Fibroblast of mammary gland (primary cell): ENCODE data around the gene LRP11.
"Not testable (repeated sequence)": the region's sequence is repeated elsewhere in the genome, so short reads cannot be mapped to it uniquely, and the experiment has no call there.

Source experiments
- DNase-seq: peaks from one replicate; pipeline ENCODE4 v3.0.0-alpha.2; 2010; ENCODE audit warnings: low read depth
- H3K4me3 ChIP-seq: 2 replicates; pipeline ENCODE4 v1.5.1; 2011; ENCODE audit warnings: low read depth, mild to moderate bottlenecking, low read length, moderate library complexity; ENCODE audit not compliant: control insufficient read depth
- TF ChIP-seq, protein P1 (sequence below): conservative IDR thresholded peaks from 2 replicates; pipeline ENCODE4 v1.5.1; 2011; ENCODE audit warnings: low read depth, low read length, inconsistent platforms; ENCODE audit not compliant: control insufficient read depth, insufficient read depth

Gene LRP11

DNA sequence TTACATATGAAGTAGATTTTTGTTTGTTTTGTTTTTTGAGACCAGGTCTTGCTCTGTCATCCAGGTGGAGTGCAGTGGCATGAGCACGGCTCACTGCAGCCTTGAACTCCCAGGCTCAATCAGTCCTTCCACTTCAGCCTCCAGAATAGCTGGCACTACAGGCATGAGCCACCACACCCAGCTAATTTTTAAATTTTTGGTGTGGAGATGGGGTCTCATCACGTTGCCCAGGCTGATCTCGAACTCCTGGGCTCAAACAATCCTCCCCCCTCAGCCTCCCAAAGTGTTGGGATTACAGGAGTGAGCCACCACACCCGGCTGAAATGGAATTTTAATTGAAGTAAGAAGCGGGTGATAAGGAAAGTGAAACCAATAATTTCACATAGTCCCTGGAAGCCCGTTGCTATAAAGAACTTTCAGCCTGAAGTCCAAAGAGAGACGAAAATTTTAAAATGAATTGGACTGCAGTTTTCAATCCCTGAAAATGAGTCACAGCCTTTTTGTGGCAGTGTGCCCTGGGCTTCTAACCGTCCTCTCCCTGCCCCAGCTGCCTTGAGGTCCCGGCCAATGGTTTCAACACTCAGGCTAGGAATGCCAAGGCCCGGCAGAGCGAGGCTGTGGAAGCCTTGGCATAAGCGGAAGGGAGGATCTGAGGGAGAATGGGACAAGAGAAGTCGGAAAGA, 33.0 kb upstream of the LRP11 start:
- peak; percentile 94 for DNase-seq
- peak overlapping the region; percentile 12 for H3K4me3 ChIP-seq
- TF ChIP-seq, protein P1, sequence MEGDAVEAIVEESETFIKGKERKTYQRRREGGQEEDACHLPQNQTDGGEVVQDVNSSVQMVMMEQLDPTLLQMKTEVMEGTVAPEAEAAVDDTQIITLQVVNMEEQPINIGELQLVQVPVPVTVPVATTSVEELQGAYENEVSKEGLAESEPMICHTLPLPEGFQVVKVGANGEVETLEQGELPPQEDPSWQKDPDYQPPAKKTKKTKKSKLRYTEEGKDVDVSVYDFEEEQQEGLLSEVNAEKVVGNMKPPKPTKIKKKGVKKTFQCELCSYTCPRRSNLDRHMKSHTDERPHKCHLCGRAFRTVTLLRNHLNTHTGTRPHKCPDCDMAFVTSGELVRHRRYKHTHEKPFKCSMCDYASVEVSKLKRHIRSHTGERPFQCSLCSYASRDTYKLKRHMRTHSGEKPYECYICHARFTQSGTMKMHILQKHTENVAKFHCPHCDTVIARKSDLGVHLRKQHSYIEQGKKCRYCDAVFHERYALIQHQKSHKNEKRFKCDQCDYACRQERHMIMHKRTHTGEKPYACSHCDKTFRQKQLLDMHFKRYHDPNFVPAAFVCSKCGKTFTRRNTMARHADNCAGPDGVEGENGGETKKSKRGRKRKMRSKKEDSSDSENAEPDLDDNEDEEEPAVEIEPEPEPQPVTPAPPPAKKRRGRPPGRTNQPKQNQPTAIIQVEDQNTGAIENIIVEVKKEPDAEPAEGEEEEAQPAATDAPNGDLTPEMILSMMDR, result no peak

DNA sequence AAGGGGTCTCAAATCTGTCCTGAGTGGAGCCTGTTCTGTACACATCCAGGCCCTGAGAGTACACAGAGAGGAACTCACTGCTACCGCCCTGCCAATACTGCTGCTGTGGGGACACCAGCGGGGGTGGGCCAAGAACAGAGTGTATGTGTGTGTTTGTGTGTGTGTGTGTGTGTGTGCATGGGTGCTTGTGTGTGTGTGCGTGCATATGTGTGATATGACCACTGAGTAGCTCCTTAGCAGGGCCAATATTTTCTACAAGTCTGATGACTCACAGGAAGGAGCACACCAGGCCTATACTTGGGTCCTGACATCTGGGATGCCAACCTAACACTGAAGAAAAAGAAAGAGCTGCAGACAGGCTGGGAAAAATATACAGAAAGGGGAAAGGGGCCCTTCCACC, 32.3 kb upstream of the LRP11 start:
- H3K4me3 ChIP-seq, result no peak overlapping the region
- TF ChIP-seq, protein P1, result no peak
- peak; percentile 58 for DNase-seq

DNA sequence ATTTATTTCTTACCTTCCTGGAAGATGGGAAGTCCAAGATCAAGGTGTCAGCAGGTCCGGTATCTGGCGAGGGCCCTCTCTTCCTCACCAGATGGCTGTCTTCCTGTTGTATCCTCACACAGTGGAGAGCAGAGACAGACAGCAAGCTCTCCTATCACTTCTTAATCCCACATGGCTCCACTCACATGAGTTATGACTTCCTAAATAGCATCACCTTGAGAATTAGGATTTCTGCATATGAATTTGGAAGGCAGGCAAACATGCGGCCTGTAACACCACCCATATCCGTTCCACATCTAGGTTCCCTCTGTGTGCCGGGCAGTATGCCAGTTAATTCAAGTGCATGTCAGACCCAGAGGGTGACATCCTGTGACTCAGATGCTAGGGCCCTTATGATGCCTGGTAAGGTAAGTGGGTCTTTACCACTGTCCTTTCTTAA, 31.7 kb upstream of the LRP11 start:
- TF ChIP-seq, protein P1, result no peak
- DNase-seq, result peak; percentile 80
- H3K4me3 ChIP-seq, result no peak overlapping the region

DNA sequence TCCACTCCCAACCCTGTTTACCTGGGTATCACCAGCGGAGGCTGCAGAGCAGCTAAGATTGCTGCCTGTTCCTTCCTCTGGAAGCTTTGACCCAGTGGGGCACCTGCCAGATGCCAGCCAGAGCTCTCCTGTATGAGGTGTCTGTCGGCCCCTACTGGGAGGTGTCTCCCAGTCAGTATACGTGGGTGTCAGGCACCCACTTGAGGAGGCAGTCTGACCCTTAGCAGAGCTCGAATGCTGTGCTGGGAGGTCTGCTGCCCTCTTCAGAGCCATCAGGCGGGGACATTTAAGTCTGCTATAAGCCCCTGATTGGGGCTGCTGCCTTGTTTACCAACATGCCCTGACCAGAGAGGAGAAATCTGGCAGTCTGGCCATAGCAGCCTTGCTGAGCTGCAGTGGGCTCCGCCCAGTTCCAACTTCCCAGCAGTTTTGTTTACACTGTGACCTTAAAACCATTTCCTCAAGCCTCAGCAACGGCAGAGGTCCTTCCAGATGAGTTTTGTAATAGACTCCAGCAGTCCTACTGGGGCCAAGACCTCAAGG, 31.0 kb upstream of the LRP11 start:
- TF ChIP-seq, protein P1, result no peak
- DNase-seq, result peak; percentile 89
- no peak overlapping the region for H3K4me3 ChIP-seq

DNA sequence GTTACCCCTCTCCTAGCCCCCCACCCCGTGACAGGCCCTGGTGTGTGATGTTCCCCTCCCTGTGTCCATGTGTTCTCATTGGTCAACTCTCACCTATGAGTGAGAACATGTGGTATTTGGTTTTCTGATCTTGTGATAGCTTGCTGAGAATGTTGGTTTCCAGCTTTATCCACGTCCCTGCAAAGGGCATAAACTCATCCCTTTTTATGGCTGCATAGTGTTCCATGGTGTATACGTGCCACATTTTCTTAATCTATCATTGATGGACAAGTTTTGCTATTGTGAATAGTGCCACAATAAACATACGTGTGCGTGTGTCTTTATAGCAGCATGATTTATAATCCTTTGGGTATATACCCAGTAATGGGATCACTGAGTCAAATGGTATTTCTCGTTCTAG, 27.7 kb upstream of the LRP11 start:
- H3K4me3 ChIP-seq, DNase-seq: not testable (repeated sequence)

DNA sequence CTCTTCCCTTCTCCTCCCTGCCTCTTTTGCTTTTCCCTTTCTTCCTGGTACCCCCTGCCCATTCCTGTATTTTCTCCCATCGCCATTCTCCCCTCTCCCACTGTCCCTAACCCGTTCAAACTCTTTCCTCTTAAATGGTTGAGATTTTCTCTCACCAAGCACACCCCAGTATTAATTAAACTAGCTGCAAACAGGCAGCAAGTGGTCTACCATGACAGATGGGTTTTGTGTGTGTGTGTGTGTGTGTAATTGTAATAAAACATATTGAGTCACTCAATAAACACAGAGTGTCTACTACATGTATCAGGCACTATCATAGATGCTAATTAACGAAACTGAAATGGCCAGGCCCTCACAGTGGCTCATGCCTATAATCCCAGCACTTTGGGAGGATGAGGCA, 27.1 kb upstream of the LRP11 start:
- TF ChIP-seq, protein P1, result no peak
- no peak for DNase-seq

DNA sequence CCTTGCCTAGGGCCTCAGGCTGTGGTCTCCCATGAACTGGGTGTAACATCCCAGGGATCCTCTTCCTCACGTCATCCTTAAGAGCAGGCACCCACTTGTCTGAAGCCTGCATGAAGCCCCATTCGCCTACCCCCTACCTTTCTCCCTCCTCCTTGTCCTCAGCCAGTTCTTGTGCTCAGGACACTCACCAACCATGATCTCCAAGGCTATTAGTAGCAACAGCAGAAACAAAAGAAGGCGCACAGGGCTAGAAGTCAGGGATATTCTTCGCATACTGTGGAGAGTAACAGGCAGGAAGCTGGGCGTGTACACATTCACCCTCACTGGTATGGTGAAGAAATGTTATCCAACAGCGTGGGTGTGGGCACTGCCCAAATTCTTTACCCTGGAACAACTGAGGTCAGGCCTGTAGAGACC, 26.5 kb upstream of the LRP11 start:
- H3K4me3 ChIP-seq, result no peak overlapping the region
- DNase-seq, result no peak
- TF ChIP-seq, protein P1, result no peak

More for the DNA sequence above, 27.1 kb upstream of the LRP11 start:
- no peak overlapping the region for H3K4me3 ChIP-seq
